Fibroblast of lung (primary cell): ENCODE measurements around the gene RASA3. TPM values are rescaled to one million over a fixed set of nuclear protein-coding genes. Genes with fewer than 3 reads are reported as not detected.

ENCODE experiments used
- DNase-seq, 2 donors: peaks; one replicate each; pipeline versions ENCODE4 v3.0.0 to v3.0.0-alpha.2; 2010; ENCODE audit warnings: low read depth in 2 of 2
- H2AFZ ChIP-seq: 2 replicates; pipeline ENCODE4 v1.5.1; 2012; ENCODE audit warnings: low read length, control low read depth, inconsistent platforms
- H3K27ac ChIP-seq: 2 replicates; pipeline ENCODE4 v1.5.1; 2011; ENCODE audit warnings: low read length, control low read depth; ENCODE audit not compliant: insufficient read depth
- H3K27me3 ChIP-seq: 2 replicates; pipeline ENCODE4 v1.5.1; 2011; ENCODE audit warnings: mild to moderate bottlenecking, low read length; ENCODE audit not compliant: control insufficient read depth, insufficient read depth
- H3K36me3 ChIP-seq: 2 replicates; pipeline ENCODE4 v1.5.1; 2011; ENCODE audit warnings: low read length; ENCODE audit not compliant: control insufficient read depth, insufficient read depth
- H3K4me1 ChIP-seq: 2 replicates; pipeline ENCODE4 v1.5.1; 2011; ENCODE audit warnings: low read length; ENCODE audit not compliant: control insufficient read depth, insufficient read depth; ENCODE audit errors: extremely low read depth
- H3K4me2 ChIP-seq: 2 replicates; pipeline ENCODE4 v1.5.1; 2011; ENCODE audit warnings: low read length, control low read depth; ENCODE audit not compliant: insufficient read depth; ENCODE audit errors: extremely low read depth
- H3K4me3 ChIP-seq, 4 experiments: fragments of 200-600 bp in 1 of 4; sonication (generic) in 1 of 4; replicated peaks in 1 of 4; 2 replicates each; pipeline ENCODE4 v1.5.1; 2011 to 2016; ENCODE audit warnings: low read length in 4 of 4, low read depth in 3 of 4, mild to moderate bottlenecking in 3 of 4, control low read depth in 2 of 4, inconsistent platforms in 1 of 4, mixed read lengths in 1 of 4; ENCODE audit not compliant: insufficient read depth in 1 of 4; ENCODE audit errors: control extremely low read depth in 1 of 4
- H3K79me2 ChIP-seq: 2 replicates; pipeline ENCODE4 v1.5.1; 2012; ENCODE audit warnings: mild to moderate bottlenecking, low read length, inconsistent platforms; ENCODE audit not compliant: control insufficient read depth, insufficient read depth
- H3K9ac ChIP-seq: 2 replicates; pipeline ENCODE4 v1.5.1; 2011; ENCODE audit warnings: mild to moderate bottlenecking, low read length, control low read depth; ENCODE audit not compliant: insufficient read depth
- H3K9me3 ChIP-seq: 2 replicates; pipeline ENCODE4 v1.5.1; 2012; ENCODE audit warnings: low read depth, low read length; ENCODE audit not compliant: control insufficient read depth, insufficient read depth
- H4K20me1 ChIP-seq: 2 replicates; pipeline ENCODE4 v1.5.1; 2011; ENCODE audit warnings: low read length; ENCODE audit not compliant: control insufficient read depth, insufficient read depth; ENCODE audit errors: extremely low read depth
- EZH2 ChIP-seq: IDR thresholded peaks from 2 replicates; pipeline ENCODE4 v1.5.1; 2012; ENCODE audit warnings: low read length, control low read depth, mild to moderate bottlenecking; ENCODE audit errors: missing control alignments
- polyA plus RNA-seq, 2 donors: library from polyadenylated mRNA; depleted of rRNA in 1 of 2; stranded (reverse) in 1 of 2; unstranded in 1 of 2; fragments of >200 nt; gene quantifications; 2 replicates each; pipeline ENCODE4 v1.2.1, GENCODE V29; 2011 to 2012; ENCODE audit warnings: missing spikeins in 1 of 2
- total RNA-seq: library from RNA; depleted of rRNA; stranded (reverse); fragments of >200 nt; gene quantifications from 2 replicates; pipeline ENCODE4 v1.2.1, GENCODE V29; 2014
- TF ChIP-seq, protein P1 (sequence below), 2 donors: IDR thresholded peaks in 1 of 2; conservative IDR thresholded peaks in 1 of 2; 1 replicate in 1 of 2; 2 replicates in 1 of 2; pipeline ENCODE4 v1.5.1; 2011 to 2012; ENCODE audit warnings: low read length in 2 of 2, control low read depth in 1 of 2, inconsistent platforms in 1 of 2, low read depth in 1 of 2, mild to moderate bottlenecking in 1 of 2

Gene RASA3
- total and polyA plus RNA-seq, 2 donors (not counting 1 experiment from before 2014, with no cell fraction given), result 26.6 to 31.1 TPM

DNA sequence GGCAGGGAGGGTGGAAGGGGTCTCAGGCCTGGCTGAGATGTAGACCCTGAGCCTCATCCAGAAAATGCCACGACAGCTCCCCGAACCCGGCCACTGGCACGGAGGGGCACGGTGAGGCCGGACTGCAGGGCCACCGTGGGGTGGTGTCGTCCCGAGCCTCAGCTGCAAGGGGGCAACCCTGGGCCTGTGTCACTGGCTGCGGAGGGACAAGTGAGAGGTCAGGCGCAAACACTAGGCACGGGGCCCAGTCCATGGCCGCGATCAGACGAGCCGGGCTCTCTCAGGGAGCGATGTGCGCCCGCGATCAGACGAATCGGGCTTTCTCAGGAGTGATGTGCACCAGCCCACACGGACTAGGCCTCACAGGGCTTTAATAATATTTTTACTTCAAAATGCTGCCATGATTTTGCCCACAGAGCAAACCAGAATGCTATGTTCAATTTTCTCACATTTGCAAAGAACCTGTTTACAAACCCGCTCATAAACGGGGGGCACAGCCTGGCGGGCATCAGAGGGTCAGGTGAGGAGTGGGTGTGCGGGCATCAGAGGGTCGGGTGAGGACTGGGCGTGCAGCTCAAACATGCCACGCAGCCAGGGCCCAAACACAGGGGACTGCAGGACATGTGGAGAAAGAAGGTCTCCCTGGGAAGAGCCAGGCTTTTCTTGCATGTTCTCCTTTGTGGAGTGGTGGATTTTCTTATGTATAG is 115.9 kb downstream of the RASA3 start:
- Histone ChIP-seq H4K20me1 (no peaks in the 10 kb centered on the region), H3K27me3 (no peaks in the 10 kb centered on the region), H3K36me3 (peaks cover 49% of the 10 kb centered on the region), H3K27ac (no peak overlapping the region), H3K4me3 (no peak overlapping the region), H3K4me2 (no peak overlapping the region), H2AFZ (no peak overlapping the region), H3K79me2 (no peaks in the 10 kb centered on the region), H3K9me3 (no peaks in the 10 kb centered on the region), H3K9ac (no peak overlapping the region), H3K4me1 (no peaks in the 10 kb centered on the region)
- no peak for TF ChIP-seq EZH2
- TF ChIP-seq, protein P1, sequence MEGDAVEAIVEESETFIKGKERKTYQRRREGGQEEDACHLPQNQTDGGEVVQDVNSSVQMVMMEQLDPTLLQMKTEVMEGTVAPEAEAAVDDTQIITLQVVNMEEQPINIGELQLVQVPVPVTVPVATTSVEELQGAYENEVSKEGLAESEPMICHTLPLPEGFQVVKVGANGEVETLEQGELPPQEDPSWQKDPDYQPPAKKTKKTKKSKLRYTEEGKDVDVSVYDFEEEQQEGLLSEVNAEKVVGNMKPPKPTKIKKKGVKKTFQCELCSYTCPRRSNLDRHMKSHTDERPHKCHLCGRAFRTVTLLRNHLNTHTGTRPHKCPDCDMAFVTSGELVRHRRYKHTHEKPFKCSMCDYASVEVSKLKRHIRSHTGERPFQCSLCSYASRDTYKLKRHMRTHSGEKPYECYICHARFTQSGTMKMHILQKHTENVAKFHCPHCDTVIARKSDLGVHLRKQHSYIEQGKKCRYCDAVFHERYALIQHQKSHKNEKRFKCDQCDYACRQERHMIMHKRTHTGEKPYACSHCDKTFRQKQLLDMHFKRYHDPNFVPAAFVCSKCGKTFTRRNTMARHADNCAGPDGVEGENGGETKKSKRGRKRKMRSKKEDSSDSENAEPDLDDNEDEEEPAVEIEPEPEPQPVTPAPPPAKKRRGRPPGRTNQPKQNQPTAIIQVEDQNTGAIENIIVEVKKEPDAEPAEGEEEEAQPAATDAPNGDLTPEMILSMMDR (conservative IDR thresholded peaks at IDR 0.05 in 1 of 2, IDR thresholded peaks at IDR 0.05 in 1 of 2; ENCODE audit: low read depth in 1 of 2, low read length in 2 of 2), result no peak
- no peak for DNase-seq

DNA sequence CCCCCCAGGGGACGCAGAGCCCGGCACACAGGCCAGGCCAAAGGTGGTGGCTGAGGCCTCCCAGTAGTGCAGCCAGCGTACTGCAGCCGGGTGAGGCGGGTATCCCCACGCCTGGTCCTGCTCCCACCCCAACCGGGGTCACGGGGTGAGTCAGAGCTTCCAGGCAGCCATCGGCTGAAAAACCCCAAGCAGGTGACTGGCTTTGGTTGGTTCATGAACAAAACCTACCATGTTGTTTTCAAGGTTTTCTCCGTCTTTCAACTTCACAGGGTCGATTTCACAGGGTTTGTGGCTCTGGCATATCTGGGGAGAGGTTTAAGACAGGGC is 116.5 kb downstream of the RASA3 start:
- H3K27me3 ChIP-seq, result no peaks in the 10 kb centered on the region
- H3K9me3 ChIP-seq, result no peaks in the 10 kb centered on the region
- TF ChIP-seq, protein P1 (conservative IDR thresholded peaks at IDR 0.05 in 1 of 2, IDR thresholded peaks at IDR 0.05 in 1 of 2; ENCODE audit: low read depth in 1 of 2, low read length in 2 of 2), result no peak
- TF ChIP-seq EZH2, result no peak
- H3K4me1 ChIP-seq, result no peaks in the 10 kb centered on the region
- DNase-seq, result no peak
- no peaks in the 10 kb centered on the region for H3K79me2 ChIP-seq
- no peak overlapping the region for H3K27ac ChIP-seq
- peaks cover 47% of the 10 kb centered on the region for H3K36me3 ChIP-seq
- no peaks in the 10 kb centered on the region for H4K20me1 ChIP-seq
- H3K4me3 ChIP-seq, result no peak overlapping the region
- H3K9ac ChIP-seq, result no peak overlapping the region
- H2AFZ ChIP-seq, result no peak overlapping the region
- H3K4me2 ChIP-seq, result no peak overlapping the region

DNA sequence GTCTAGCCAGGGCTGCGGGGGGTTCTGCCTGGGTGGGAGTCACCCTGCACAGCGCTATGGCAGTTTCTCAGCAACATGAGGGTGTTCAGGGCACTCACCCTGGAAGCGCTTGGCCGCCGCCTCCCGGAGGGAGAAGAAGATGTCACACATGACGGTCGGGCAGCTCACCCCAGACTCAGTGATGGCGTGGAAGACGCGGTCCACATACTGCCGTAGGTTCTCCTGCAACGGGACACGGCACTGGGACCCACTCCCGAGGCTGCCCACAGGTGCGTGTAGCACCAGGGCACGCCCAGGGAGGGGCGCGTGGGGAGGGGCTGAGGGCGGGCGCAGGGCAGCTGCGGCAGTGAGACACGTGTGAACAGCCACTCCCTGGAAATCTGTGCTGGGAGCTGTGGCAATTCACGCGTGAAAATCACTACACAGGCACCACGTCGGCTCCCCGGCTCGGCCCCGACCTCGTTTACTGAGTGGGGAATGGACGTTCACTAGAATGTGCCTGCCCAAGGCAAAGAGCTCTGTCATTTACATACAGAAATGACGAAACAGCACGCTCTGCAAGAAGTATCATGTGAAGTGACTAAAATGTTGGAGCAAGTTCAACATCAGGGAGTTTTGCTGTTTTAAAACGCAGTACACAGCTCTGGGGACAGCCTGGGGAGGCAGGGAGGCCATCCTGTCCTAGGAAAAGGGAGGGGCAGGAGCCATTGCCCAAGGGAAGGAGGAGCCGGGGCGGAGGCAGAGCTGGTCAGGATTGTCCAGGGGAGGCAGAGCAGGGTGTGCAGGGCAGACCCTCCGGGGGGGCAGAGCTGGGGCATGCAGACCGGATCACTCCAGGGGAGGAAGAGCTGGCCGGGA is 117.1 kb downstream of the RASA3 start:
- H3K4me3 ChIP-seq, result no peak overlapping the region
- DNase-seq, result peak in 1 of 2 donors; percentile 84
- no peak overlapping the region for H2AFZ ChIP-seq
- H3K79me2 ChIP-seq, result no peaks in the 10 kb centered on the region
- H3K9me3 ChIP-seq, result no peaks in the 10 kb centered on the region
- TF ChIP-seq EZH2, result no peak
- TF ChIP-seq, protein P1 (conservative IDR thresholded peaks at IDR 0.05 in 1 of 2, IDR thresholded peaks at IDR 0.05 in 1 of 2; ENCODE audit: low read depth in 1 of 2, low read length in 2 of 2), result no peak
- no peaks in the 10 kb centered on the region for H3K27me3 ChIP-seq
- H3K9ac ChIP-seq, result no peak overlapping the region
- no peak overlapping the region for H3K27ac ChIP-seq
- no peaks in the 10 kb centered on the region for H3K4me1 ChIP-seq
- H3K4me2 ChIP-seq, result no peak overlapping the region
- peaks cover 43% of the 10 kb centered on the region for H3K36me3 ChIP-seq
- H4K20me1 ChIP-seq, result no peaks in the 10 kb centered on the region
